Left lung (tissue), 10 donors: Measurements from ENCODE around the gene BABAM1. TPM values are rescaled to one million over a fixed set of nuclear protein-coding genes. Genes with fewer than 3 reads are reported as not detected.

Source experiments
- ATAC-seq: fragments of 200-7000 bp; cut with Tn5 transposase; one replicate; pipeline ENCODE4 v1.9.1; 2020; ENCODE audit warnings: moderate library complexity
- DNase-seq, 4 donors: peaks; one replicate each; pipeline ENCODE4 v3.0.0-alpha.2; 2013 to 2020
- H3K27ac ChIP-seq, 2 donors: fragments of 200-600 bp; sonication (generic) in 1 of 2; one replicate each; pipeline versions ENCODE4 v1.5.0 to v1.8.0; 2020 to 2021
- H3K27me3 ChIP-seq, 2 donors: fragments of 200-600 bp; sonication (generic) in 1 of 2; one replicate each; pipeline versions ENCODE4 v1.5.0 to v1.8.0; 2020 to 2021
- H3K36me3 ChIP-seq, 2 donors: fragments of 200-600 bp; sonication (generic) in 1 of 2; one replicate each; pipeline versions ENCODE4 v1.5.0 to v1.8.0; 2020 to 2021
- H3K4me1 ChIP-seq, 2 donors: fragments of 200-600 bp; one replicate each; pipeline ENCODE4 v1.8.0; 2021
- H3K4me3 ChIP-seq, 2 donors: fragments of 200-600 bp; sonication (generic) in 1 of 2; one replicate each; pipeline versions ENCODE4 v1.5.0 to v1.8.0; 2020 to 2021; ENCODE audit warnings: mild to moderate bottlenecking in 1 of 2
- H3K9me3 ChIP-seq, 2 donors: fragments of 200-600 bp; sonication (generic) in 1 of 2; one replicate each; pipeline versions ENCODE4 v1.5.0 to v1.8.0; 2020 to 2021
- intact Hi-C, 2 donors: fragments of 100-400 bp; cut with DNase I; formaldehyde crosslinking; loops; one replicate each; pipeline versions ENCODE4 v1.11.2 to v1.14.2; 2022
- polyA plus RNA-seq, 6 donors: library from polyadenylated mRNA; unstranded; fragments of 120-200 nt; gene quantifications; one replicate each; pipeline ENCODE4 v1.2.1, GENCODE V29; 2013; ENCODE audit not compliant: insufficient read length in 6 of 6
- total RNA-seq, 2 donors: library from RNA; stranded (reverse); fragmentation: NEBNext Ultra II Directional; extraction: Animal tissue kit (Norgen Biotek cat#: 25700); gene quantifications; one replicate each; pipeline ENCODE4 v1.2.1, GENCODE V29; 2021
- TF ChIP-seq, protein P1 (sequence below), 2 donors: fragments of 200-600 bp; sonication (generic) in 1 of 2; IDR thresholded peaks; one replicate each; pipeline versions ENCODE4 v1.5.0 to v1.8.0; 2021; ENCODE audit warnings: antibody characterized with exemption in 2 of 2
- donor health status: DM: no; HTN: yes; CAD: no.
- donor health status: DM: no; HTN: no; CAD: no.

The BABAM1 gene
- total and polyA plus RNA-seq, 8 donors = 73.1 to 108 (median 100) TPM

- peaks cover 0 to 26% of the 10 kb centered on the region in 2 donors for H3K36me3 ChIP-seq
- intact Hi-C loops = no loop called here
- TF ChIP-seq, protein P1, sequence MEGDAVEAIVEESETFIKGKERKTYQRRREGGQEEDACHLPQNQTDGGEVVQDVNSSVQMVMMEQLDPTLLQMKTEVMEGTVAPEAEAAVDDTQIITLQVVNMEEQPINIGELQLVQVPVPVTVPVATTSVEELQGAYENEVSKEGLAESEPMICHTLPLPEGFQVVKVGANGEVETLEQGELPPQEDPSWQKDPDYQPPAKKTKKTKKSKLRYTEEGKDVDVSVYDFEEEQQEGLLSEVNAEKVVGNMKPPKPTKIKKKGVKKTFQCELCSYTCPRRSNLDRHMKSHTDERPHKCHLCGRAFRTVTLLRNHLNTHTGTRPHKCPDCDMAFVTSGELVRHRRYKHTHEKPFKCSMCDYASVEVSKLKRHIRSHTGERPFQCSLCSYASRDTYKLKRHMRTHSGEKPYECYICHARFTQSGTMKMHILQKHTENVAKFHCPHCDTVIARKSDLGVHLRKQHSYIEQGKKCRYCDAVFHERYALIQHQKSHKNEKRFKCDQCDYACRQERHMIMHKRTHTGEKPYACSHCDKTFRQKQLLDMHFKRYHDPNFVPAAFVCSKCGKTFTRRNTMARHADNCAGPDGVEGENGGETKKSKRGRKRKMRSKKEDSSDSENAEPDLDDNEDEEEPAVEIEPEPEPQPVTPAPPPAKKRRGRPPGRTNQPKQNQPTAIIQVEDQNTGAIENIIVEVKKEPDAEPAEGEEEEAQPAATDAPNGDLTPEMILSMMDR (IDR thresholded peaks at IDR 0.05) = no peak
- no peaks in the 10 kb centered on the region for H3K27me3 ChIP-seq
- H3K9me3 ChIP-seq = peaks cover 0 to 5% of the 10 kb centered on the region in 2 donors
- no peak overlapping the region for H3K4me3 ChIP-seq
- DNase-seq (no peak), ATAC-seq (no peak)
- peaks cover 13 to 48% of the 10 kb centered on the region in 2 donors for H3K4me1 ChIP-seq
- H3K27ac ChIP-seq = no peak overlapping the region
These were observed 33.9 kb downstream of the BABAM1 start for GRCh38 chr19:17300992-17301619.

GRCh38 chr19:17302391-17303166 lies 35.3 kb downstream of the BABAM1 start:
- DNase-seq (no peak), ATAC-seq (no peak)
- Histone ChIP-seq H3K27me3 (no peaks in the 10 kb centered on the region), H3K36me3 (peaks cover 0 to 22% of the 10 kb centered on the region in 2 donors), H3K27ac (peak overlapping the region; percentile 65 to 91), H3K4me3 (peak overlapping the region; percentile 88 to 94), H3K4me1 (peaks cover 18 to 55% of the 10 kb centered on the region in 2 donors), H3K9me3 (peaks cover 0 to 5% of the 10 kb centered on the region in 2 donors)
- intact Hi-C loops = no loop called here
- TF ChIP-seq, protein P1 (IDR thresholded peaks at IDR 0.05) = no peak

DNA sequence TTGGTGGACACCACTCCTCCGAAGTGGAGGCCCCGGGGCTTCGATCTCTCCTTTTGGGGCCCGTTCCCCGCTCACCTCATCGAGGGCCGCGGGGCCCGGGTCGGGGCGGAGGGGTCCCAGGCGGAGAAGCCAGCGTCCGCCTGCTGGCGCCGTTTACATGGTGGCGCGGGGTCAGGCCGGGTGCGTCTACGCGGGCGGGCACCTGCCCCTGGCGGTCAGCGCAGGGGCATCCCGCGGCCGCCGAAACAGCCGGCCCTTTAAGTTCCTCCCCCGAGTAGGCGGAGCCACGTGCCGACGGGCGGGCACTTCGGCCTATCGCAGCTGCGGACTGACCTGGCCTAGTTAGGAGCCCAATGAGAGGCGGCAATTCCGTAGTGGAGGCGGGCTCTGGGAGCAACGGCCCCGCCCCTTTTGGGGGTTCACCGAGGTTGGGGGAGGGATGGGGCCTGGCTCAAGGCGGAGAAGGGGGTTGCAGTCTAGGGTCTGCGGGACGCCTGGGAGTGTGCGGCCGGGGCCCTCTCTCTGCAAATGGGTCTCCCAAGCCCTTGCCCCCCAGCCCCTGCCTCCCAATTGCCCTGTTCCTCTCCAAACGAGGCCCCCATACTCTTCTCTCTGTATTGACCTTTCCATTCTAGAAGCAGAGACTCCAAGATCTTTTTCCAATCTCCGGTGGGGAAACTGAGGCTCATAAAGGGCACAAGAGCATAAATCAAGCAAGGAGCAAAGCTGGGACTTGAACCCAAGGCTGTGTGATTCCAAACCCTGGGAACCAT lies 36.1 kb downstream of the BABAM1 start, which contains the start of gene ABHD8:
TSS of gene ABHD8 (minus strand) at position 259 of the 773 bp plus-strand sequence. CDS start 1,809 bp downstream, outside the sequence.
- DNase-seq (peak; percentile 90 to 97 (median 96)), ATAC-seq (peak; percentile 82)
- Histone ChIP-seq H3K4me3 (peak within 1 kb of the TSS; percentile 88 to 94), H3K27me3 (no peaks in the 10 kb centered on the region), H3K9me3 (peaks cover 0 to 1% of the 10 kb centered on the region in 2 donors), H3K4me1 (peaks cover 18 to 57% of the 10 kb centered on the region in 2 donors), H3K27ac (peak within 1 kb of the TSS; percentile 91 to 92), H3K36me3 (peaks cover 0 to 15% of the 10 kb centered on the region in 2 donors)
- intact Hi-C loops = no loop called here
- TF ChIP-seq, protein P1 (IDR thresholded peaks at IDR 0.05) = peak; percentile 69 to 90

GRCh38 chr19:17303940-17304267 lies 36.7 kb downstream of the BABAM1 start:
- H3K4me3 ChIP-seq = peak overlapping the region in 1 of 2 donors; percentile 94

More at GRCh38 chr19:17303940-17304267, 36.7 kb downstream of the BABAM1 start:
- TF ChIP-seq, protein P1 (IDR thresholded peaks at IDR 0.05) = no peak
- H3K27me3 ChIP-seq = no peaks in the 10 kb centered on the region
- DNase-seq = no peak
- H3K27ac ChIP-seq = peak overlapping the region; percentile 91 to 92
- intact Hi-C loops = no loop called here
- H3K36me3 ChIP-seq = peaks cover 0 to 9% of the 10 kb centered on the region in 2 donors
- ATAC-seq = peak; percentile 4
- peaks cover 18 to 63% of the 10 kb centered on the region in 2 donors for H3K4me1 ChIP-seq
- H3K9me3 ChIP-seq = no peaks in the 10 kb centered on the region
